Stimulated activated CD4-positive, alpha-beta T cell treated with anti-CD3 and anti-CD28 coated beads, Interleukin-4, amount 100 ng/mL, for 24 hours (primary cell): Measurements from ENCODE around the gene PLXNA4.

Source experiments
- DNase-seq: peaks from one replicate; pipeline ENCODE4 v3.0.0-alpha.2; 2020

PLXNA4 gene

DNA sequence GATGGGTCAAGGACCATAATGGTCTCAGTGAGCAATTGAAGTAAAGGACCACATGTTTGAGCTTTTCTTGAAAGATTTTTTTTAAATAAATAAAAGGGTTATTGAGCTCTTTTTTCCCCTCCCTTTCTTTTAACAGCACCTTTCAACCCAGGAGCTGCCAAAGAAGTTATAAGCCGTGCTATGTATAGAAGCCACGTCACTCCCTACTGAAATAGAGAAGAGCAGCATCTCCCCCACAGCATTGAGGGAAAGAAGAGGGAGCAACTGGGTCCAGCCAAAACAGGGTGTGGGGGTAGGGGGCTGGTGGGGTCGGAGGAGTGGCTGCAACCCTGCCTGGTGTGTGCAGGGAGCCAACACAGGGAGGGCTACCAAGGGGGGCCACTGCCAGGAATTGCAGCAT lies 227.2 kb downstream of the PLXNA4 start:
- DNase-seq = no peak

DNA sequence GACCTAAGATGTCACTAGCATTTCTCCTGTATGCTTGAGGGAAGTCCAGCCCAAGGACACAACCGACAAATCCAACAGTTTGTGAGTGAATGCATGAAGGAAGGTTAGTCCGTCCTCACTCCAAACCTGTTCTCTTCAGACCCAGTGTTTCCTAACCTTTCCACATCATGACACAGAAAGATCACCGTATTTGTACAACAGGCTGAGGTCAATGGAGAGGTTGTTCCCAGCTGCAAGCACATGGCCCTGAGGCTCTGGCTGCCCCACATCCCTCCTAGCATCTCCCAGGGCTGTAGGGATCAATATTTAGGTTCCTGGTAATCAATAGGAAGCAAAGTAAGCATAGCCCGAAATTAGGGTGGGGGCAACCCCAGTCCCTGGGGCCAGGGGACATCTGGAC lies 227.9 kb downstream of the PLXNA4 start:
- no peak for DNase-seq

DNA sequence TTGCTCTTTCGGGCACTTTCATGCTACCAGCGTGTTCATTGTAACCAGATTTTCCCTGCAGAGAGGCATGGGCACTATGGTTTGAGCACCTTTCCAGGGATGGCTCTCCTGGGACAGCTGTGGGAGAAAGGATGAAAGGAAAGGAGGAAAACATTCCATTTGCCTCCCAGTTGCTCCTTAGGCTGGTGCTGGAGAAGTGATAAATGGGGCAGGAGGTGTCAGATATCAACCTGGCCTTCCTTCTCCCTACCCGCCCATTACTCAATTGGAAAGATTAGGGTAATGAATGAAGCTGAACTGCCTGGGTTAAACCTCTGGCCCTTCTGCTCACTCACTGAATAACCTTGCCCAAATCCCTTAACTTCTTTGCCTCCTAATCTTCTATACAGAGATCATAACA lies 228.4 kb downstream of the PLXNA4 start:
- DNase-seq = no peak

- DNase-seq = no peak
Measured at GRCh38 chr7:132347123-132347522, 229.1 kb downstream of the PLXNA4 start.

DNA sequence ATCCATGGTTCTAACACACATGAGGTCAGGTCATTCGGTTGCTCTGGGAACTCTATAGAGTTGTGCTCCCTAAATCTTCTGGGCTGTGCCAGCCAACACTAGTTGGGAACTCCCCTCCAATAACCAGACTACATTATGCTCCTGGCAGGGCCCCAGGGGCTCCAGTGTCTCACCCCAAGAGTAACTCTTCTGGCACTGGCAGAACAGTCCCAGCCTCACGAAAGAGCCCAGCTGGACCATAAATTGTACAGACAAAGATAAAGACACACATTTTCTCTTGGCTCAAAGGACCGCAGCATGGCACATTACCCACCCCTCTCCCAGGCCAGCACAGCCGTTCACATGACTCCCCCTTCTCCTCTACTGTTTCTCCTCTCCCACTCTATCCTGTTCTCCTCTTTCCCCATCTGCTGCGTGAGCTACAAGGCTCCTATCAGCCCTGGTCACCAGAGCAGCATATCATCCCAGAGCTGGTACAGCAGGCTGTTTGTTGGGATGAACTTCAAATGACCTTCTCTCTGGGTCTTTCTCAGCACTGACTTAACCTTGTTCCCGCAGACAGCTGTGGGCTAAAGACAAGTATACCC lies 230.6 kb downstream of the PLXNA4 start:
- no peak for DNase-seq

DNA sequence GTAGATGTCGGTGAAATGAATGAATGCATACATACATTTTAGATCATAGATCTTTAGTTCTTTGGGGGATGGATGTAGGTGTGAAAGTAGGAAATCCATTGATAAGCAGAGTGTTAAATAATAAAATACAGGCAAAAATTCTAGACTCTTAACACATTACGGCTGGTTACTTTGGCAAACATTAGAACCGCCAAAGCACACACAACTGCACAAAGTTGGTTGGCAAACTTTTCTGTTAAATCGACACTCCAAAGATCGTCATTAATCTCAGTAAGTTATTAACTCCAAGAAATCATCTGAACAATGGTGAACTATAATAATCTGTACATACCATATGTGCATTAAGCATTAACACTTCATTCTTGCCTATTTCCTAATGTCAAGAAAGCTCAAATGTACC lies 231.2 kb downstream of the PLXNA4 start:
- DNase-seq = no peak

- DNase-seq = no peak
Measured at GRCh38 chr7:132343199-132343598, 233.1 kb downstream of the PLXNA4 start.

DNA sequence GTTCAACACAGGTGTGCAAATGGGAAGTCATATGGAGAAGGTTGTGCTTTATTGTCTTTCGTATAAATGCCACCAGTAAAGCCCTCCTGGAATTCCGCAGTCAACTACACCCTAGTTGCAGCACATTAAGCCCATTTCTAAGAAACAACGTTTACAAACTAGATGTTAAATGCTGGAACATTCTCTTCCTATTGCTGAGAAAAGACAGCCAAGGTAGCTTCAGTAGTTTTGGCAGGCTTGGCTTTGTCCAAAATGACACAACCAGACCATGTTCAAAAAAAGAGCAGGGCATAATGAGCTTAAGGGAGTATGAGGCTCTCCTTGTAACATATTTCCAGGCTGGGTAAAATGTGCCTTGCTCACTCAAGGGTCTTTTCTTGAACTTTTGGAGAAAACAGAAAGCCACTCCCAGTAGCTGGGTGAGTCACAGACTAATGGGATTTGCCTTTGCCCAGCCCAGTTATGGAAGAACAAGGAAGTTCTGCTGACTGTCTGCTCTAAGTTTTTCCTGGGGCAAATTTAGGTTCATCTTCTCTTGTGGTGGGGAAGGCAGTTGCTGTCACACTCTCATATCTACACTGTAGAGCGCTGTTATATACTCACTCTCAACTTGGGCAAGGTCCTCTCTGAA lies 238.7 kb downstream of the PLXNA4 start:
- DNase-seq = no peak

DNA sequence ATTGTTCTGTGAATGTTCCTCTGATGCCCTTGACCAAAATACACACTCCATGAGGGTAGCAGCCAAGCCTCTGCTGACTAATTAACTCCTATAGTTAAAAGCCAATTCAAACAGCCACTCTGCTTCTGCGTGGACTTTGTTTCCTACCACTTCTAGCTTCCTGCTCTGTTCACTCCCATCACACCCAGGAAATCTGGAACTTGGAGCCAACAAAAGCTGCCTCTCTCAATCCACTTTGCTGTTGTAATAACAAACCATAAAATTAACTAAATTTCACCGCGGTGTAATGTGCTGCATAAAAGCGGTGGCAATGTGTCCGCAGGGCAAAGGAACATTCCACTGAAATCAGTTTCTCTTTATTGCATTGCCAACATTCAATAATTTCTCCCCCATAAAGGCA lies 239.5 kb downstream of the PLXNA4 start:
- no peak for DNase-seq

GRCh38 chr7:132333301-132333700 lies 243.0 kb downstream of the PLXNA4 start:
- DNase-seq = no peak

DNA sequence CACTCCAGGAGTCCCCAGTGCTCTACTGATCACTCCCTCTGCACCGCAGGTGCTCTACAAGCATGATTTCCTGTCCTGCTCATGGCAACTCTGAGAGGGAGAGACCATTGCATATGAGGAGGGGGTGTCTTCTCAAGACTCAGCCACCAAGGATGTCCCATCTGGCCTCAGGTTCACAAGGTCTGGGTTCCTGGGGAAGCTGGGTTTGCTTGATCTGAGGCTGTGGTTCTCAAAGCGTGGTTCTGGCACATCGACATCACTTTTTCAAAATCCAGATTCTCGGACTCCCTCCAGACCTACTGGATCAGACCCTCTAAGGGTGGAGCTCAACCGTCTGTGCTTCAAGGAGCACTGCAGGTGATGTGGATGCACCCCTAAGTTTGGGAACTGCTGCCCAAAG lies 247.5 kb downstream of the PLXNA4 start:
- DNase-seq = no peak

DNA sequence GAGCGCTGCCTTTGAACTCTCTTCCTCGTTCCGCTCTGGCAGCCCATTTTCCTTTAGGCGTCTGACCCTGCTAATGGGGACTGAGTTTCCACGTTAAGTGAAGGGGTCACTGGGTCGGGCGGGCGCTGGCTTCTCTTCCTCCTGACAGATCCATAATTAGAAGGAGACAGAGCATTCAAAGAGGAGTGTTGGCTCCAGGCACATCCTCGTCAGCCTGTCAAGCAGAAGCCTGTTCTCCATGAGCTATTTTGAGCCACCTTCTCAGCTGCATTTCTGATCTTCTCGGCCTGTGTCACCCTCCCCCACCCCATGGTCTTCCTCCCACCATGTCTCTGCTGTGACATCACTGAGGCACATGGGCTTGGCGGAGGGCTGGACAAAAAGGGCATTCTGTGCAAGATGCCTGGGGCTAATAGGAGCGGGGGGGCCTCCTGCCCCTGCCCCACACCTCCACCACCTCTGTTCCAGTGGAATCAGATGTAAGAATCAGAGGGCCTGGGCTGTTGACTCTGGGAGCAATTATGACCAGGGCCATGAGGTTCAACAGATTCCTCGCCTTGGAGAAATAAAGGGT lies 248.1 kb downstream of the PLXNA4 start:
- DNase-seq = no peak

DNA sequence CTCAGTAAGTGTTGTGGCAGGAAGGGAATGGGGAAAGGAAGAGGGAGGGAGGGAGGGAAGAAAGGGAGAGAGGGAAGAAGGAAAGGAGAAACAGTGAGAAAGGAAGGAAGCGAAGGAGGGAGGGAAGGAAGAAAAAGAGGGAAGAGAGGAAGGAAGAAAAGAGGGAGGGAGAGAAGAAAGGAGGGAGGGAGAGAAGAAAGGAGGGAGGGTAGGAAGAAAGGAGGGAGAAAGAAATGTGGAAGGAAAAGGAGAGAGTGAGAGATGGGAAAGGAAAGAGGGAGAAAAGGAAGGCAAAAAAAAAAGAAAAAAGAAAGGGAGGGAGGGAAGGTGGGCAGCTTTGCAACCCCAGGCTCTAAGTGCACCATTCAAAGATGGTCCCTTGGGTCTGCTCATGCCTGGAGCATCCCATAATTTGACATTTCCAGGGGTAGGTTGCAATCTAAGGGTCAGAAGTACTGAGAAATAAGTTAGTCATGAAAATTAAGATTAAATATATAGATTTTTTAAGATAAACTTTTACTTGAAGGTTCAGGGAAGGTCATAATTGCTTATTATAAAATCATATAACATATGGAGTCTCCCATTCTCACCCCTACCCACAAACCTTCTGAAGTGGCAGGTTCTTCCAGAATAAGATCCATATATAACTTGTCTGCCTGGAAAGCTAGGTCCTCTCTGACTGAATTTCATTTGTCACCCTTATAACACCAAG lies 249.2 kb downstream of the PLXNA4 start:
- no peak for DNase-seq

DNA sequence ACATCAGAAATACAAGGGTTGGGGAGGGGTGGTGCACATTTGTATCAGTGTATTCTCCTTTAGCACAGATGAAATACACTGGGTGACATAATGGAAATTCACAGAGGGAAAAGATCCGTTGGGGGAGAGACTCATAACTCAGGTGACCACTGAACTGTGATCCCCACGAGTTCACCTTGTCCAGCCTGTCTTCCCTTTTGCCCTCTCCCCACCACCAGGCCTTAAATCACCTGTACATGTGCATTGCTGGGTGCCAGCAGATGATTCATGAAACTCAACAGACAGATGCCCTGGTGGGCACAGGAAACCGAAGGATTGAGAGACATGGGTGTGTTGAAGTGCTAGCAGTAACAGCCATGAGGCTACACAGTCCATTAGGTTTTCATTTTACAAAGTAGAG lies 253.3 kb downstream of the PLXNA4 start:
- no peak for DNase-seq

- DNase-seq = no peak
Measured at GRCh38 chr7:132321387-132321786, 254.9 kb downstream of the PLXNA4 start.

DNA sequence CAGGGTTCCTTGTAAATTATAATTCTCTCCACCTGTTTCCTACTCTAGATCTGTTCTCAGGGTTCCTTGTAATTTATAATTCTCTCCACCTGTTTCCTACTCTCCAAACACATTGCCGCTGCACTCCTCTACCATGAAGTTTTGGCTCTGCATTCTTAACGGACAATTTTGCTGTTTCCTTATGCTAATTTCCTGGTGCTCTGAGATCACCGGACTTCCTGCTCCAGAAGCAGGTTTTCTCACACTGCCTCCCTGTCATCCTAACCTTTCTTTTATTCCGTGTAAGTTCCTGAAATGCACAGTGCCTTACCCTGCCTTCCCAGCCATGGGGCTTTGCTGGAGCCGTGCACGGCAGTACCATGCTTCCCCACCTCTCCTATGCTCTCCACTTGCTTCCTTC lies 256.8 kb downstream of the PLXNA4 start:
- no peak for DNase-seq

DNA sequence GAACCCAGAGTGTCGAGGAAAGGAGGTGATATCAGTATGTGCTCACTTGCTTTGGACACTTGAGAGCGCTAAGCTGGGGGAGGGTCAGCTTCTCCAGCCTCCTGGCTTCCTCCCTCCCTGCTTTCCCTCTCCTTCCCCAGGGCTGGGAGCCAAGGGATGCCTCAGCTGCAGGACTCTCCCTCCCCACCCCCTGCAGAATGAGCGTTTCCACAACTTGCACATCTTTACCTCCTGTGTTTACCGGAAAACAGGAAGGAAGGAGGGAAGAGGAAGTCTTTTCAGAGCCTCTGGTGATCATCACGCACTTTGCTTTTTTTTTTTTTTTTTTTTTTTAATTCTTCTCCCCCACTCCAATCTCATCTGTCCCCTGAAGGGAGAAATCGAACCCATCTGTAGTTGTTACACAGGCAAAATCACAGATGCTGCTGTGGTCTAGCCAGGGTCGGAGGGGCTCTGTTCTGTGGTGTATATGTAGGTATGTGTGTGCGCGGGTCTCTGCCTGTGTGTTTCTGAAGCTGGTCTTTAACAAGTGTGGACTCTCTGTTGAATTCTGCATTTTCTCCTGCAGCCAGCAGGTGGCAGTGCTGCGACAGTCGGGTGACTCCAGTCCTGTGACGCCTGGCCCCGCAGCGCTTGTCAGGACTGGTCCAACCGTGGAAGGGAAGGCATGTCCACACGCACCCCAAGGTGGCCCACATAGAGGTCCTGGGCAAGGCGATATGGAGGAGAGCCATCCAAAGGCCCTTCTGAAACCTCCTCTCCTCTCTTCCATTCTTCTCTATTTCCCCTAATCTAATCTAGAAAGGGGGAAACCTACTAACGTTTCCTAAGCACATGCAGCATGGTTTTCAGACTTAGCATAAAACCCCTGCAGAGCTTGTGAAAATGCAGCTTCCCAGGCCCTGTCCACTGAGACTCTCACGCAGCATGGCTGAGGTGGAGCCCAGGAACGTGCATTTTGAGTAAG lies 257.6 kb downstream of the PLXNA4 start:
- DNase-seq = peak; percentile 77

- no peak for DNase-seq
Measured at GRCh38 chr7:132317701-132318351, 258.4 kb downstream of the PLXNA4 start.

- no peak for DNase-seq
Measured at GRCh38 chr7:132312531-132313055, 263.7 kb downstream of the PLXNA4 start.

- no peak for DNase-seq
Measured at GRCh38 chr7:132311733-132312132, 264.5 kb downstream of the PLXNA4 start.

DNA sequence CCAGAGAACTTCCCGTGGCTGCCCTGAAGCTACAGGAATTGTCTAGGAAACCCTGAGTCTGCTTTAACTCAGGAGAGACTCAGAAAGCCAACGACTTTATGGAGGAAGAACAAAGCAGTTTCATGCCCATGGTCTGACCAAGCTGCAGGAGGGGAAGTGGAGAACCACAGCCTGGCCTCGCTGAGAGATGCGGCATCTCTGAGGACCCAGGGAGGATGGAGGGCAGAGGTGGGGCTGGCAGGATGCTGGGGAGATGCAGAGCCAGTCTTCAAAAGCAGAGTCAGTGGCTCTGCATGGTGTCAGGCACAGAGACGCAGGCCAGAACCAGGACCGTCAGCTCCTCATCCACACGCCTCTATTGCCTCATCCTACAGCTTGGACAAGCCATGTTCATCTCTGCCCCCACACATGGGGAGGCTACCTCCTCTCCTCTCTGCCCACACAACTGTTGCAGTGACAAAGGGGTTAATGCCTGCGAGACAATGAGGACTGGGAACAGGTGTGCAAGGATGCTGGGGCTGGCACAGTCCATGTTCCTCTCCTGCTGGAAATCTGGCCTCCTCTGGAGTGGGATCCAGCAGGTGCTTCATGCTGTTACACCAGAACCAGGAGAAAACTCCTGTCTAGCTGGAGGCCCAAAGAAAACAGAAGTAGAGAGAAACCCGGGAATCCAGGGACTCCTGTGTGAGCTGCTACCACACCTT lies 267.0 kb downstream of the PLXNA4 start:
- DNase-seq = no peak

GRCh38 chr7:132307465-132307864 lies 268.8 kb downstream of the PLXNA4 start:
- no peak for DNase-seq
